GM19455 (cell line): ENCODE results near the gene B3GAT3.
"Not testable (repeated sequence)": the region's sequence is repeated elsewhere in the genome, so short reads cannot be mapped to it uniquely, and the experiment has no call there.

Source experiments
- ATAC-seq: cut with Tn5 transposase; IDR thresholded peaks from one replicate; pipeline ENCODE4 v1.9.1; 2021; ENCODE audit not compliant: unreplicated experiment

Gene B3GAT3

GRCh38 chr11:62604460-62605120 is 17.2 kb downstream of the B3GAT3 start:
- ATAC-seq = no peak

GRCh38 chr11:62603776-62604299 is 17.9 kb downstream of the B3GAT3 start:
- no peak for ATAC-seq

- ATAC-seq = no peak
Measured at GRCh38 chr11:62603072-62603408, 18.7 kb downstream of the B3GAT3 start.

- no peak for ATAC-seq
Measured at GRCh38 chr11:62602141-62603071, 19.4 kb downstream of the B3GAT3 start.

GRCh38 chr11:62601372-62602140 is 20.2 kb downstream of the B3GAT3 start, which contains the start of gene MTA2:
TSS of gene MTA2 (minus strand) at chr11:62601865. CDS start at chr11:62601450, 415 bp downstream.
- ATAC-seq = peak; percentile 73

- peak; percentile 9 for ATAC-seq
Measured at GRCh38 chr11:62601122-62601371, 20.7 kb downstream of the B3GAT3 start.

GRCh38 chr11:62600367-62601121 is 21.2 kb downstream of the B3GAT3 start:
- no peak for ATAC-seq

- no peak for ATAC-seq
Measured at GRCh38 chr11:62599901-62600300, 21.9 kb downstream of the B3GAT3 start.

- ATAC-seq = peak; percentile 47
Measured at GRCh38 chr11:62599069-62599696, 22.6 kb downstream of the B3GAT3 start.

- ATAC-seq = no peak
Measured at GRCh38 chr11:62595124-62595523, 26.7 kb downstream of the B3GAT3 start.

GRCh38 chr11:62593434-62594044 is 28.2 kb downstream of the B3GAT3 start:
- no peak for ATAC-seq

GRCh38 chr11:62592989-62593421 is 28.8 kb downstream of the B3GAT3 start:
- ATAC-seq = no peak

GRCh38 chr11:62592146-62592815 is 29.5 kb downstream of the B3GAT3 start:
- no peak for ATAC-seq

GRCh38 chr11:62591448-62592145 is 30.2 kb downstream of the B3GAT3 start, which contains the start of gene TUT1:
TSS of gene TUT1 (minus strand) at chr11:62591523. CDS start at chr11:62591485, 38 bp downstream.
- peak; percentile 87 for ATAC-seq

- ATAC-seq = no peak
Measured at GRCh38 chr11:62588966-62589637, 32.7 kb downstream of the B3GAT3 start.

- ATAC-seq = not testable (repeated sequence)
Measured at GRCh38 chr11:62585356-62585755, 36.4 kb downstream of the B3GAT3 start.

- ATAC-seq = not testable (repeated sequence)
Measured at GRCh38 chr11:62581735-62582134, 40.1 kb downstream of the B3GAT3 start.
